NCI-H526 treated with DMSO at 0.1 percent for 48 hours (cell line): ENCODE data around the gene SARNP.
A peak's percentile ranks its signal among the peaks of the same experiment; 100 is the strongest.

Experiments
- DNase-seq: peaks from one replicate; lab custom pipeline; 2025; lab: John Stamatoyannopoulos, UW

The SARNP gene

GRCh38 chr12:55724226-55724939 is 93.1 kb downstream of the SARNP start:
- no peak for DNase-seq

GRCh38 chr12:55723516-55724225 is 93.9 kb downstream of the SARNP start:
- DNase-seq, result no peak

GRCh38 chr12:55722948-55723347 is 94.6 kb downstream of the SARNP start:
- no peak for DNase-seq

GRCh38 chr12:55721601-55722213 is 95.8 kb downstream of the SARNP start:
- no peak for DNase-seq

GRCh38 chr12:55720894-55721444 is 96.6 kb downstream of the SARNP start:
- DNase-seq, result no peak

GRCh38 chr12:55720071-55720564 is 97.4 kb downstream of the SARNP start, which contains the start of gene RDH5:
RDH5 (plus strand) TSS chr12:55720393; CDS start chr12:55721185, 792 bp downstream.
- DNase-seq, result no peak

- no peak for DNase-seq
These were observed 98.2 kb downstream of the SARNP start for GRCh38 chr12:55719371-55719770.

GRCh38 chr12:55718624-55719275 is 98.8 kb downstream of the SARNP start:
- peak; percentile 42 for DNase-seq

- no peak for DNase-seq
These were observed 99.5 kb downstream of the SARNP start for GRCh38 chr12:55718015-55718414.

- DNase-seq, result no peak
These were observed 100.2 kb downstream of the SARNP start for GRCh38 chr12:55717011-55718007.

- DNase-seq, result no peak
These were observed 101.0 kb downstream of the SARNP start for GRCh38 chr12:55716582-55716957.

- peak; percentile 67 for DNase-seq
These were observed 101.5 kb downstream of the SARNP start, which contains the start of gene BLOC1S1 for GRCh38 chr12:55715833-55716581. BLOC1S1 (plus strand) TSS chr12:55716046; CDS start chr12:55716052, 6 bp downstream.

- no peak for DNase-seq
These were observed 102.3 kb downstream of the SARNP start for GRCh38 chr12:55715169-55715764.

- no peak for DNase-seq
These were observed 103.8 kb downstream of the SARNP start for GRCh38 chr12:55713721-55714120.

- no peak for DNase-seq
These were observed 104.7 kb downstream of the SARNP start for GRCh38 chr12:55712700-55713415.

GRCh38 chr12:55711786-55712553 is 105.6 kb downstream of the SARNP start:
- no peak for DNase-seq

- DNase-seq, result no peak
These were observed 108.8 kb downstream of the SARNP start for GRCh38 chr12:55708695-55709233.
